Panc1 (cell line): Measurements from ENCODE around the gene MVP.

Experiments used
- SIN3A ChIP-seq: IDR thresholded peaks from 2 replicates; pipeline ENCODE4 v1.6.1; 2012; ENCODE audit warnings: low read depth, mild to moderate bottlenecking, low read length, moderate library complexity, borderline replicate concordance; ENCODE audit not compliant: insufficient read depth
- TCF7L2 ChIP-seq: IDR thresholded peaks from 2 replicates; pipeline ENCODE4 v1.6.1; 2011; ENCODE audit warnings: mild to moderate bottlenecking, low read depth, low read length, inconsistent platforms
- TF ChIP-seq, protein P1 (sequence below): fragments of 450-650 bp; IDR thresholded peaks from 2 replicates; pipeline ENCODE4 v1.5.1; 2017; ENCODE audit warnings: mild to moderate bottlenecking

DNA sequence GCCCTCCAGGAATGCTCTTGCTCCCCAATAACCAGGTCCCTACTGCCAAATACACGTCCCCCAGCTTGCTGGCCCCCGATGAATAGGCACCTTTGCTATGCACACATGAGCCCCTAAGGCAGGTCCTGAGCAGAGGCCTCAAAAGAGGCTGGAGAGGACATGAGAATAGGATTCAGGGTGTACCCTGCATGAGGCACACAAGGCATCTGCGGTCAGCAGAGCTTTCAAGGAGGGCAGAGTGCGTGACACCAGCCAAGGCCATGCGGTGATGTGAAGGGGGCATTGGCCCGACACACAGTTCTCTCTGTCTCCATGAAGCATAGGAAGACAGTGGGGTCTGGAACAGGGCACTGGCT lies 72.2 kb downstream of the MVP start:
- TF ChIP-seq, protein P1, sequence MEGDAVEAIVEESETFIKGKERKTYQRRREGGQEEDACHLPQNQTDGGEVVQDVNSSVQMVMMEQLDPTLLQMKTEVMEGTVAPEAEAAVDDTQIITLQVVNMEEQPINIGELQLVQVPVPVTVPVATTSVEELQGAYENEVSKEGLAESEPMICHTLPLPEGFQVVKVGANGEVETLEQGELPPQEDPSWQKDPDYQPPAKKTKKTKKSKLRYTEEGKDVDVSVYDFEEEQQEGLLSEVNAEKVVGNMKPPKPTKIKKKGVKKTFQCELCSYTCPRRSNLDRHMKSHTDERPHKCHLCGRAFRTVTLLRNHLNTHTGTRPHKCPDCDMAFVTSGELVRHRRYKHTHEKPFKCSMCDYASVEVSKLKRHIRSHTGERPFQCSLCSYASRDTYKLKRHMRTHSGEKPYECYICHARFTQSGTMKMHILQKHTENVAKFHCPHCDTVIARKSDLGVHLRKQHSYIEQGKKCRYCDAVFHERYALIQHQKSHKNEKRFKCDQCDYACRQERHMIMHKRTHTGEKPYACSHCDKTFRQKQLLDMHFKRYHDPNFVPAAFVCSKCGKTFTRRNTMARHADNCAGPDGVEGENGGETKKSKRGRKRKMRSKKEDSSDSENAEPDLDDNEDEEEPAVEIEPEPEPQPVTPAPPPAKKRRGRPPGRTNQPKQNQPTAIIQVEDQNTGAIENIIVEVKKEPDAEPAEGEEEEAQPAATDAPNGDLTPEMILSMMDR: no peak
- TF ChIP-seq TCF7L2 (no peak), SIN3A (no peak)
